NCI-H2196 treated with DMSO at 0.1 percent for 48 hours (cell line): ENCODE measurements around the gene MADD.
A peak's percentile ranks its signal among the peaks of the same experiment; 100 is the strongest.

ENCODE experiments used
- DNase-seq: peaks from one replicate; lab custom pipeline; 2025; ENCODE audit not compliant: unreplicated experiment; lab: John Stamatoyannopoulos, UW

MADD gene

GRCh38 chr11:47269829-47270305, at the start of gene MADD:
Gene MADD (plus strand): TSS chr11:47270133.
- peak; percentile 72 for DNase-seq

- no peak for DNase-seq
Observed at GRCh38 chr11:47220401-47220821, 49.5 kb upstream of the MADD start.

GRCh38 chr11:47222696-47223095, 47.2 kb upstream of the MADD start:
- no peak for DNase-seq

- DNase-seq = no peak
Observed at GRCh38 chr11:47225552-47226400, 44.2 kb upstream of the MADD start.

- DNase-seq = no peak
Observed at GRCh38 chr11:47229161-47229560, 40.8 kb upstream of the MADD start.

GRCh38 chr11:47233051-47233450, 36.9 kb upstream of the MADD start:
- no peak for DNase-seq

GRCh38 chr11:47233989-47234668, 35.8 kb upstream of the MADD start:
- peak; percentile 49 for DNase-seq

- peak; percentile 73 for DNase-seq
Observed at GRCh38 chr11:47234669-47235100, 35.2 kb upstream of the MADD start.

GRCh38 chr11:47235163-47235562, 34.8 kb upstream of the MADD start:
- DNase-seq = no peak

GRCh38 chr11:47236482-47236881, 33.5 kb upstream of the MADD start:
- DNase-seq = peak; percentile 16

GRCh38 chr11:47239852-47240251, 30.1 kb upstream of the MADD start:
- no peak for DNase-seq

- DNase-seq = no peak
Observed at GRCh38 chr11:47241841-47242301, 28.1 kb upstream of the MADD start.

- DNase-seq = no peak
Observed at GRCh38 chr11:47242596-47243192, 27.2 kb upstream of the MADD start.

GRCh38 chr11:47243454-47243853, 26.5 kb upstream of the MADD start:
- no peak for DNase-seq

GRCh38 chr11:47244448-47245350, 25.2 kb upstream of the MADD start:
- no peak for DNase-seq

GRCh38 chr11:47245611-47246357, 24.1 kb upstream of the MADD start:
- DNase-seq = no peak

- DNase-seq = no peak
Observed at GRCh38 chr11:47247502-47247901, 22.4 kb upstream of the MADD start.

- DNase-seq = no peak
Observed at GRCh38 chr11:47248304-47248663, 21.6 kb upstream of the MADD start.

GRCh38 chr11:47248664-47249377, 21.1 kb upstream of the MADD start, which contains the start of gene ACP2:
Gene ACP2 (minus strand): TSS chr11:47248814. CDS start chr11:47248789, 25 bp downstream.
- peak; percentile 79 for DNase-seq
